Peyer's patch (tissue), 4 donors: ENCODE data around the gene TADA2A.

ENCODE experiments used
- CTCF ChIP-seq, 6 experiments: fragments of 450-650 bp in 4 of 6; fragments of 200-600 bp in 2 of 6; sonication (generic) in 1 of 6; IDR thresholded peaks; one replicate each; pipeline ENCODE4 v1.5.1; 2017 to 2019; ENCODE audit warnings: antibody characterized with exemption in 6 of 6, mild to moderate bottlenecking in 3 of 6, moderate library complexity in 1 of 6
- POLR2A ChIP-seq, 2 donors: fragments of 450-650 bp; IDR thresholded peaks; one replicate each; pipeline ENCODE4 v1.5.1; 2017; ENCODE audit warnings: antibody characterized with exemption in 2 of 2, mild to moderate bottlenecking in 2 of 2, moderate library complexity in 2 of 2

DNA sequence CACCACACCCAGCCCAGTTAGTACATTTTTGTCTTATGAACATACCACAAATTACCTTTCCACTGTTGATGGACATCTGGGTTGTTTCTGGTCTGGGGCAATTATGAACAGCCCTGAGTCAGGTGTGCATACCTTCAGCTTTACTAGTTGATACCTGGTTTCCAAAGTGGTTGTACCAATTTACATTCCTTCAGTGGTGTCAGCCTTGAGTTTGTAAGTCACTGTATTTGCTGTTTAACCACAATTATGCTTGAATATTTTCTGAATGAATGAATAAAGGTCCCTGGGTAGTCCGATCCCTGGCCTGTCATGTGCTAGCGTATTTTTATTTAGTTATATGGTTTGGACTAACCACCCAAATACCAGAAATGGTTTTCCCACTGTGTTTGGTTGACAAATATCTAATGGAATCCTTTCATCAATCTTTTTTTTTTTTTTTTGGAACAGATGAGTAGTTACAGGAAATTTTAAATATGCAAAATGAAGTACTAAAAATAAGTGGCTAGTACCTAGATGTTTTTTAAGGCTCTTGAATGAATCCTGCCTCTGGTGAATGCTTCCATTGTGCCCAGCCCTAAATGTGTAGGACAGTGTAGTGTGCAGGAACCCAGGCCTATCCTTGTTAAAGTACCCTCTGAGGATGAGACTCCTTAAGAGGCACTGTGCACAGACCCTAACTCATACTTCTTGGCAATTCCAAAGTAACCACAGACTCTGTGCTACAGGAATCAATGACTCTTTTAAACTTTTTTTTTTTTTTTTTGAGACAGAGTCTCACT, 86.8 kb downstream of the TADA2A start:
- no peak for TF ChIP-seq CTCF (IDR thresholded peaks at IDR 0.05)
- no peak for TF ChIP-seq POLR2A (IDR thresholded peaks at IDR 0.05)
